CD4-positive, alpha-beta T cell treated with Interferon gamma for 1 hour (primary cell): Measurements from ENCODE around the gene KRT6C.
A peak's percentile ranks its signal among the peaks of the same experiment; 100 is the strongest.
"Not testable (repeated sequence)": the region's sequence is repeated elsewhere in the genome, so short reads cannot be mapped to it uniquely, and the experiment has no call there.

Source experiments
- DNase-seq: peaks from one replicate; pipeline ENCODE4 v3.0.0-alpha.2; 2020

KRT6C gene

GRCh38 chr12:52473768-52474167 lies at the start of gene KRT6C:
TSS of gene KRT6C (minus strand) at chr12:52473805. CDS start at chr12:52473737, 68 bp downstream.
- no peak for DNase-seq

GRCh38 chr12:52522346-52523011 lies 48.9 kb upstream of the KRT6C start:
- DNase-seq: no peak

DNA sequence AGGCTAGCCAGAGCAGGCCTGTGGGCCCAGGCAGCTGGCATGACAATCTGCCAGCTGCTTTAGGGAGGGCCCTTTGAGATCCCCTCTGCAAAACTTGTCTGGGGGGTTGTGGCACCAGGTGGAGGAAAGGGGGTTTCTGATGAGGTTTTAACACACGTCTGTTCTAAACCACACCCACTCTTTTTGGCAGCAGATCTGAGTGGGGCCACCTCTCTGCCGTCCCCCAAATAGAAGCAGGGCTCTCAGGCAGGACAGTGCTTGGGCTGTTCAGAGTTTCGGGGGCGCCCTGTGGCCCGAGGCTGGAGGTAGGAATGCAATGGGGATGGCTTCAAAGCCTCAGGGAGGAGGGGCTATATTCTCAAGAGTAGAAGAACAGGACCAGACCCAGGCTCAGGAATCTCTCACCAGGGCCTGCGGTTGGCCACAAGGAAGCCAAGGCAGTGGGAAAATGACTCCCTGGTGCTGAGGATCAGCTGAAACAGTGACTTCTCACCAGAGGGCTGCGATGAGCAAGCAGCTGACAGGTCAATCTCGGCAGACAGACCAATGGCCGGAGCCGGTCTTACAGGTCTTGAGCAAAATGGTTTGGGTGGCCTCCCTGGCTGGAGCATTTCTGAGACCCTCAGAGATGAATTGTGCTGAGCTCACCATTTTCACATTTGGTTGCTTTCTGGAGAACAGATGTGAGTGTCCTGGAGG lies 48.1 kb upstream of the KRT6C start:
- no peak for DNase-seq

DNA sequence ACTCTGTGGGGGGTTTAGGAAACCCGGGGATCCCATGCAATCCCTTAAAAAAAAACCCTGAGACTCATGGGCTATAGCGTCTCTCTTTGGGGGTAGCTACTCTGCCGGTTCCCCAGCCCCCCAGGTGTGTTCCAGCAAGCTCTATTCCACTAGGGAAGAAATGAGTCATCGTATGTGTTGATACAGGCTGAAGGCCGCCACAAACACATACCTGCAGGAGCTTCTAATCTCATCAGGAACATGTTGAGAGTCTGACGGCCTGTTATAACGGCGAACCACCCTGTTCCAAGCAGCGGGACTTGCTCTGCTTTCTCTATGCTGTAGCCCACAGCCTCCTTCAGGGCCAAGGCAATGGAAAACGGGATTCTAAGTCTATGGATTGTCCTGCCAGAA lies 47.6 kb upstream of the KRT6C start:
- no peak for DNase-seq

DNA sequence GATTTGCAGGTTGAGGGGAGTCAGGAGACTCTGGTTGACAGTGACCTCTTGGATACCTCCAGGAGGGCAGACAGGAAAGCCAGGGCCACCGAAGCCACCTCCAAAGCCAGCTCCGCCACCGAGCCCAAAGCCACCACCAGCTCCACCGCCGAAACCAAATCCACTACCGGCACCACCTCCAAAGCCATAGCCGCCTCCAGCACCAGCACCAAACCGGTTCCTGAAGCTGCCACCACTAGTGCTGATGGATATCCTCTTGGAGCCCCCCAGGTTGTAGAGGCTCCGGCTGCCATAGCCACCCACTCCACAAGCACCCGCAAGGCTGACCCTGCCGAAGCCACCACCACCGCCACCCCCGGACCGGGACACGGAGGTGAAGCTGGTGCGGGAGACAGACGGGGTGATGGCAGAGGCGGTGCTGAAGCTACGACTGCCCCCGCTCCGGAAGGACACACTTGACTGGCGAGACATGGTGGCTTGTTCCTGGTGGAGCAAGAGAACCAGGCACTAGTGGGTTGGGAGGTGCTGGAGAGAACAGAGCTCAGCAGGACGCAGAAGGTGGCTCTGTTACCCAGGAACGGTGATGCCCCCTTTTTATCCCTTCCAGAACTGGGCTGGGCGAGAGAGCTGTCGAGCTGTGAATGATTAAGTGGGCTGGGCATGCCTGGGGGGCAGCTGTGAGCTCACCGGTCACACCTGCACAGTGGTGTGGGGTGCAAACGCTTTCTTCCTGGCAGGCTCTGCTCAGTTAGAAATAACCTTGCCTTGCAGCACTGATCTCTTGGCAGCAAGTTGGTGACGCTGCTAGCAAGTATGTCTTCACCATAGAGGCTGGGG lies 46.4 kb upstream of the KRT6C start, which contains the start of gene KRT5:
KRT5 (minus strand) TSS at position 569 of the 837 bp plus-strand sequence; CDS start at position 471, 98 bp downstream.
- DNase-seq: no peak

DNA sequence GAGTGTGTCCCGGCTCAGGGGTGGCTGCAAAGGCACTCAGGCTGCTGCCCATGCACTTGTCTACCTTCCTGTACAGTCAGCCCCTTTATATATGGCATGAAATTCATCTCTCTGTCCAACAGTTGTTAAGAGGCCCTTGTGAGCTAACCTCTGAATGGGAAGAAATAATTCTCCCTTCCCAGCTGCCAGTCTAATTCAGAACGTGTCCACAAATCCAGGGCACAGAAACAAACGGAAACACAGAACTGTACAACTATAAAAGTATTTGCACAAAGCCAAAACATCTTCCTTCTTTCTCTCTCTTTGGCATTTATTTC lies 45.7 kb upstream of the KRT6C start:
- DNase-seq: no peak

GRCh38 chr12:52518574-52519386 lies 45.2 kb upstream of the KRT6C start:
- DNase-seq: no peak

DNA sequence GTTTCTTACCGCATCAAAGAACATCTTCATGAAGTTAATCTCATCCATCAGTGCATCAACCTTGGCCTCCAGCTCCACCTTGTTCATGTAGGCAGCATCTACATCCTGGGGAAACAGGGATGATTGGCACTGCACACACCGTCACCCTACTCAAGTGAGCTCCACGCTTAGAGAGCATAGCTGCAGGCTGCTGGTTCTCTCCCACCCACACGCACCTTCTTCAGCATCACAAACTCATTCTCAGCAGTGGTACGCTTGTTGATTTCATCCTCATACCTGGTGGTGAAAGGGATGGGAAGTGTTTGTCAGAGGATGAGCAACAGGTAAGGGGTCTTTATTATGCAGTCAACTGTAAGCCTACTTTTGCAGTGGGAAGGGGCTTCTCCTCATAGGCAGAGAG lies 44.3 kb upstream of the KRT6C start:
- DNase-seq: no peak

DNA sequence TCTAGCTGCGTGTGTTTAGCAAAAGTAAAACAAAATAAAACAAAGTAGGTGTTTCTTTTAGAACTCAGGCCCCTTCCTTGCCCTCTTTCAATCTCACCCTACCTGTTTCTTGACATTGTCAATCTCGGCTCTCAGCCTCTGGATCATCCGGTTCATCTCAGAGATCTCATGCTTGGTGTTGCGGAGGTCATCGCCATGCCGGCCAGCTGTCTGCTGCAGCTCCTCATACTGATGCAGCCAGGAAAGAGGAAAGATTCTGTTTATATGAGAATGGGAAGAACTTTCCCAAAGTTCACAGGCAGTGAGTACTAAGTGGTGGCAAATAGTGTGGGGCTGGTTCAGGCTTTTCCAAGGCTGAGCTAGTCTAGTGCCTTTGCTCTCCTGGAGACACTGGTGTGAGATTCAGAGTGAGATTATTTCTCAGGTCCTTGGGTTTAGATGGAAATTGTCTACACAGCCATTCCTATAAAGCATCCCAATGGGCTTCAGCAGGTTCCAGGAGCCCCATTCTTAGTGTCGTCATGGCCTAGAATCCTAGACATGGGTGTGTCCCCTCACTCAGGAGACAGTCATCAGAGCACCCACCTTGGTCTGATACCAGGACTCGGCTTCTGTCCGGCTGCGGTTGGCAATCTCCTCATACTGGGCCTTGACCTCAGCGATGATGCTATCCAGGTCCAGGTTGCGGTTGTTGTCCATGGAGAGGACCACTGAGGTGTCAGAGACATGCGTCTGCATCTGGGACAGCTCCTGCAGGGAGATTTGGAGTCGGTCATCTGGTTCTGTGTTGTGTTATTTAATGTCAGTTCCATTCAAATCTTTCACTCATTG lies 43.6 kb upstream of the KRT6C start:
- DNase-seq: no peak

- no peak for DNase-seq
These were observed 42.6 kb upstream of the KRT6C start for GRCh38 chr12:52515927-52516831.

DNA sequence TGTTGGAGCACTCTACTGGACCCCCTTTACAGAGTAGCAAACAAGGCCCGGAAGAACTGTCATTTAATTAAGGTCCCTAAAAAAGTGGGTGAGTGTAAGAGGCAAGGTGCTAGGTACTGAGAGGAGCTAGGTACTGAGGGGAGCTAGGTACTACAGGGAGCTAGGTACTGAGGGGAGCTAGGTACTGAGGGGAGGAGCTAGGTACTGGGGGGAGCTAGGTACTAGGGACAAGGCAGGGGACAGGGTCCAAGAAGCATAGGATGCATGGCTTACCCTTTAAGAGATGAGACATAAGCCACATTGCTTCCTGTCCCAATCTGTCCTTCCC lies 41.7 kb upstream of the KRT6C start:
- DNase-seq: no peak

DNA sequence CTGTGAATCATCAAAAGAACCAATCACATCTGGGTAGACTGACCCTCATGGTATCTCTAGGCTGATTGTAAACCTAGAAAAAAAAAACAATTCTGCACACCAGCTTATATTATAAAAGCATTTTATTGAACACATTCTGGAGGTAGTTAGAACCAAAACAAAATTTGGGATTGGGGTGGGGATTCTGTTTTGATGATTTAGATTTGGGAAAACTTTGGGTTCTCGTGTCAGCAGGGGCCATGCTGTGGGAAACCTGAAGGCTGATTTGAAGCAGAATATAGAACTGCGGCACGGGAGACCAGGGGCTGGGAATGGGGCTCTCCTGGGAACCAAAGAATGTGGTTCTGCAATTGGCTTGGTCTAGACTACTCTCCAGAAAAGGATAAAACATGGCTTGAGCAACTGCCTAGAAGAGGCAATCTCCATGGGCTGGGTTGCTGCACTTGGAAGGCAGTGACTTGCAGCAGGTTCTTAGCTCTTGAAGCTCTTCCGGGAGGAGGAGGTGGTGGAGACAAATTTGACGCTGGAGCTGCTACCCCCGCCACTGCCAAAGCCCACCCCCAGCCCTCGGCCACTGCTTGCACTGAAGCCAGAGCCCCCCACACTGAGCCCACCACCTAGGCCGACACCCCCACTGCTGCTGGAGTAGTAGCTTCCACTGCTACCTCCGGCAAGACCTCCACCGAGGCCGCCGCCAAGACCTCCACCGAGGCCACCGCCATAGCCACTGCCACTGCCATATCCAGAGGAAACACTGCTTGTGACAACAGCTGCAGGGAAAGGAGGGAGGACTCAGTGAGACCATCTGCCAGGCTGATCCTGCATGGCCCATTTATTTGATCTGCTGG lies 41.1 kb upstream of the KRT6C start:
- DNase-seq: no peak

DNA sequence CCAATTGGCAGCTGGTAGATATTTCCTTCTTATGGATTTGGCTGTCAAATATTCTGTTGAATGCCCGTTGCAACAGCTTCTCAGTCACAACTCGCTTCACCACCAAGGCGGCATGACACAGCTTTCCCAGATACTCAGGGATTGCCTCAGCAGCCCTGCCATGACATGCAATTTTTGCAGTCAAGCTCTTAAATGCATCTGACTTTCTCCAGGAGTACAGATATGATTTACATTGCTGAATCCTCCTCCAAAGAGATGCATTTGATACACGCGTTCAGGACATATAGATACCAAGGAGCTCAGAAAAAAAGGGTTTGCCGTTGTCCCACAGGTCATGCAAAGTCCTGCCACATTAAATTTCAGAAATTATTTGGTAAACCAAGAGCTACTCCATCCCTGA lies 40.1 kb upstream of the KRT6C start:
- DNase-seq: no peak

DNA sequence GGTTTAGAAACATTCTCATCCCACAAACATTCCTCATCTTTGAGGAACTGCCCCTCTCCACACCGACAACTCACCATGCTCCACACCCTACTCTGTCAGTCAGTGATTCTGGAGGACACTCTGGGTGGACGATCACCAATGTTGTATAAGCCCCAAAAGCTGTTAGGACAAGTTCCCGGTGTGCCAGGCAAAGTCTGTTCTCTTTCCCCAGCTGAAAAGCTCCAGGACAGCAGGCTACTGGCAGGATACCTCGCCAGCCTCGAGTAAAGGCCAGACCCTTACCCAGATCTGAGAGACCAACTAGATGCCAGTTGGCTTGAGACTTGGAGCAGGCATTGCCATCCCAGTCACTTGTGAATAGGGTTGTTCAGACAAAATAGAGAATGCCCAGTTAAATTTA lies 34.6 kb upstream of the KRT6C start:
- DNase-seq: no peak

GRCh38 chr12:52506858-52507715 lies 33.5 kb upstream of the KRT6C start:
- DNase-seq: peak; percentile 11

- no peak for DNase-seq
These were observed 29.3 kb upstream of the KRT6C start for GRCh38 chr12:52502877-52503276.

DNA sequence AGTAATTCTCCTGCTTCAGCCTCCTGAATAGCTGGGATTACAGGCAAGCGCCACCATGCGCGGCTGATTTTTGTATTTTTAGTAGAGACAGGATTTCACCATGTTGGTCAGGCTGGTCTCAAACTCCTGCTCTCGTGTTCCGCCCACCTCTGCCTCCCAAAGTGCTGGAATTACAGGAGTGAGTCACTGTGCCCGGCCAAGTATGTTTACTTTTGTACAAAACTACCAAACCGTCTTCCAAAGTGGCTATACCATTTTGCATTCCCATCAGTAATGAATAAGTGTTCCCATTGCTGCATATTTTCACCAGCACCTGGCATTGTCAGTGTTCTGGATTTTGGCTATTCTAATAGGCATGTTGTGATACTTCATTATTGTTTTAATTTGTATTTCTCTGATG lies 27.9 kb upstream of the KRT6C start:
- no peak for DNase-seq

- DNase-seq: not testable (repeated sequence)
These were observed 27.0 kb upstream of the KRT6C start for GRCh38 chr12:52500574-52500973.
